GM23338 (cell line): Measurements from ENCODE around the gene JAZF1. TPM values are rescaled to one million over a fixed set of nuclear protein-coding genes. Genes with fewer than 3 reads are reported as not detected.

Experiments used
- ATAC-seq: fragments of 200-7000 bp; cut with Tn5 transposase; 3 replicates; pipeline ENCODE4 v1.9.1; 2020
- DNase-seq: peaks from one replicate; pipeline ENCODE4 v3.0.0-alpha.2; 2015; ENCODE audit warnings: low spot score
- H2AFZ ChIP-seq: fragments of 200-600 bp; sonication (generic); 2 replicates; pipeline ENCODE4 v1.8.0; 2016; ENCODE audit warnings: antibody characterized with exemption, mild to moderate bottlenecking, moderate library complexity
- H3F3A ChIP-seq: fragments of 200-600 bp; sonication (generic); replicated peaks from 2 replicates; pipeline ENCODE4 v1.8.0; 2017; ENCODE audit warnings: antibody characterized with exemption, mixed run types, low read depth
- H3K27ac ChIP-seq: fragments of 200-600 bp; sonication (generic); 2 replicates; pipeline ENCODE4 v1.6.1; 2016; ENCODE audit warnings: low read depth
- H3K27me3 ChIP-seq: fragments of 200-600 bp; sonication (generic); 2 replicates; pipeline ENCODE4 v1.8.0; 2016; ENCODE audit warnings: mild to moderate bottlenecking, mixed run types, moderate library complexity; ENCODE audit not compliant: insufficient read depth
- H3K36me3 ChIP-seq: fragments of 200-600 bp; sonication (generic); 2 replicates; pipeline ENCODE4 v1.8.0; 2016; ENCODE audit warnings: mild to moderate bottlenecking; ENCODE audit not compliant: insufficient read depth
- H3K4me1 ChIP-seq: fragments of 200-600 bp; sonication (generic); 2 replicates; pipeline ENCODE4 v1.8.0; 2016; ENCODE audit warnings: mild to moderate bottlenecking, moderate library complexity; ENCODE audit not compliant: insufficient read depth
- H3K4me2 ChIP-seq: fragments of 200-600 bp; sonication (generic); 2 replicates; pipeline ENCODE4 v1.7.1; 2017; ENCODE audit warnings: mixed run types
- H3K4me3 ChIP-seq: fragments of 200-600 bp; sonication (generic); 2 replicates; pipeline ENCODE4 v1.6.1; 2016; ENCODE audit warnings: mixed run types
- H3K79me2 ChIP-seq: fragments of 200-600 bp; sonication (generic); replicated peaks from 2 replicates; pipeline ENCODE4 v1.8.0; 2017; ENCODE audit warnings: mild to moderate bottlenecking; ENCODE audit not compliant: insufficient read depth
- H3K9me2 ChIP-seq: fragments of 200-600 bp; sonication (generic); 2 replicates; pipeline ENCODE4 v1.8.0; 2017; ENCODE audit not compliant: insufficient read depth
- H4K20me1 ChIP-seq: fragments of 200-600 bp; sonication (generic); replicated peaks from 2 replicates; pipeline ENCODE4 v1.8.0; 2017; ENCODE audit warnings: mild to moderate bottlenecking; ENCODE audit not compliant: insufficient read depth
- H3K27ac Mint-ChIP-seq: 2 replicates; pipeline ENCODE4 v1.8.0; 2020; ENCODE audit warnings: inconsistent platforms, mild to moderate bottlenecking, moderate library complexity, mixed read lengths
- H3K27me3 Mint-ChIP-seq: 3 replicates; pipeline ENCODE4 v1.8.0; 2022; ENCODE audit warnings: low read depth, mild to moderate bottlenecking, moderate library complexity, mixed read lengths, inconsistent platforms; ENCODE audit not compliant: insufficient read depth, poor library complexity
- H3K36me3 Mint-ChIP-seq: 3 replicates; pipeline ENCODE4 v1.8.0; 2021; ENCODE audit warnings: low read depth, mild to moderate bottlenecking, inconsistent platforms, moderate library complexity, mixed read lengths
- H3K4me1 Mint-ChIP-seq: 3 replicates; pipeline ENCODE4 v1.8.0; 2020; ENCODE audit warnings: mild to moderate bottlenecking, inconsistent platforms, mixed read lengths
- H3K4me3 Mint-ChIP-seq: 3 replicates; pipeline ENCODE4 v1.8.0; 2021; ENCODE audit warnings: moderate library complexity, mild to moderate bottlenecking, inconsistent platforms, mixed read lengths
- H3K9me3 Mint-ChIP-seq: 3 replicates; pipeline ENCODE4 v1.8.0; 2020; ENCODE audit warnings: moderate library complexity, mild to moderate bottlenecking, inconsistent platforms, mixed read lengths
- ETS1 ChIP-seq: IDR thresholded peaks from 2 replicates; pipeline ENCODE4 v1.6.1; 2016; ENCODE audit warnings: antibody characterized with exemption
- EZH2 ChIP-seq: fragments of 200-600 bp; sonication (generic); IDR thresholded peaks from one replicate; pipeline ENCODE4 v1.8.0; 2017; ENCODE audit warnings: antibody characterized with exemption, mild to moderate bottlenecking, low read depth; ENCODE audit not compliant: unreplicated experiment
- EZH2phosphoT487 ChIP-seq: fragments of 200-600 bp; sonication (generic); IDR thresholded peaks from one replicate; pipeline ENCODE4 v1.8.1; 2018; ENCODE audit warnings: antibody characterized with exemption; ENCODE audit not compliant: unreplicated experiment
- JUNB ChIP-seq: IDR thresholded peaks from one replicate; pipeline ENCODE4 v1.6.1; 2016; ENCODE audit warnings: antibody characterized with exemption; ENCODE audit not compliant: unreplicated experiment
- NANOG ChIP-seq: IDR thresholded peaks from 2 replicates; pipeline ENCODE4 v1.6.1; 2016; ENCODE audit warnings: antibody characterized with exemption, borderline replicate concordance
- STAT1 ChIP-seq: IDR thresholded peaks from one replicate; pipeline ENCODE4 v1.6.1; 2016; ENCODE audit warnings: antibody characterized with exemption; ENCODE audit not compliant: unreplicated experiment
- ZNF114 ChIP-seq: fragments of 250-450 bp; sonication (Bioruptor Pico); IDR thresholded peaks from 2 replicates; pipeline ENCODE4 v1.5.0; 2020; ENCODE audit warnings: mild to moderate bottlenecking, moderate library complexity
- ZNF331 ChIP-seq: fragments of 250-450 bp; sonication (Bioruptor Pico); IDR thresholded peaks from 2 replicates; pipeline ENCODE4 v1.5.0; 2020; ENCODE audit warnings: low read depth, mild to moderate bottlenecking, moderate library complexity
- polyA plus RNA-seq: library from polyadenylated mRNA; unstranded; fragments of >200 nt; fragmentation: Nextera tagmentation; extraction: Ambion mirVana; gene quantifications from 2 replicates; pipeline ENCODE4 v1.2.1, GENCODE V29; 2016
- total RNA-seq: library from RNA; depleted of rRNA; stranded (reverse); fragments of >200 nt; shearing (Covaris generic); gene quantifications from 2 replicates; pipeline ENCODE4 v1.2.3, GENCODE V29; 2014
- TF ChIP-seq, protein P1 (sequence below): IDR thresholded peaks from one replicate; pipeline ENCODE4 v1.6.1; 2018; ENCODE audit warnings: antibody characterized with exemption; ENCODE audit not compliant: unreplicated experiment
- TF ChIP-seq, protein P2 (sequence below): fragments of 250-450 bp; sonication (Bioruptor Pico); IDR thresholded peaks from 2 replicates; pipeline ENCODE4 v1.5.0; 2020; ENCODE audit warnings: mild to moderate bottlenecking, moderate library complexity

JAZF1 gene
- total and polyA plus RNA-seq, 2 experiments from 2014 or later: 12.2 to 22.2 TPM

- TF ChIP-seq ETS1 (no peak), ZNF114 (no peak), STAT1 (no peak), ZNF331 (CRISPR knock-in tag) (no peak), EZH2phosphoT487 (no peak)
- TF ChIP-seq, protein P1, sequence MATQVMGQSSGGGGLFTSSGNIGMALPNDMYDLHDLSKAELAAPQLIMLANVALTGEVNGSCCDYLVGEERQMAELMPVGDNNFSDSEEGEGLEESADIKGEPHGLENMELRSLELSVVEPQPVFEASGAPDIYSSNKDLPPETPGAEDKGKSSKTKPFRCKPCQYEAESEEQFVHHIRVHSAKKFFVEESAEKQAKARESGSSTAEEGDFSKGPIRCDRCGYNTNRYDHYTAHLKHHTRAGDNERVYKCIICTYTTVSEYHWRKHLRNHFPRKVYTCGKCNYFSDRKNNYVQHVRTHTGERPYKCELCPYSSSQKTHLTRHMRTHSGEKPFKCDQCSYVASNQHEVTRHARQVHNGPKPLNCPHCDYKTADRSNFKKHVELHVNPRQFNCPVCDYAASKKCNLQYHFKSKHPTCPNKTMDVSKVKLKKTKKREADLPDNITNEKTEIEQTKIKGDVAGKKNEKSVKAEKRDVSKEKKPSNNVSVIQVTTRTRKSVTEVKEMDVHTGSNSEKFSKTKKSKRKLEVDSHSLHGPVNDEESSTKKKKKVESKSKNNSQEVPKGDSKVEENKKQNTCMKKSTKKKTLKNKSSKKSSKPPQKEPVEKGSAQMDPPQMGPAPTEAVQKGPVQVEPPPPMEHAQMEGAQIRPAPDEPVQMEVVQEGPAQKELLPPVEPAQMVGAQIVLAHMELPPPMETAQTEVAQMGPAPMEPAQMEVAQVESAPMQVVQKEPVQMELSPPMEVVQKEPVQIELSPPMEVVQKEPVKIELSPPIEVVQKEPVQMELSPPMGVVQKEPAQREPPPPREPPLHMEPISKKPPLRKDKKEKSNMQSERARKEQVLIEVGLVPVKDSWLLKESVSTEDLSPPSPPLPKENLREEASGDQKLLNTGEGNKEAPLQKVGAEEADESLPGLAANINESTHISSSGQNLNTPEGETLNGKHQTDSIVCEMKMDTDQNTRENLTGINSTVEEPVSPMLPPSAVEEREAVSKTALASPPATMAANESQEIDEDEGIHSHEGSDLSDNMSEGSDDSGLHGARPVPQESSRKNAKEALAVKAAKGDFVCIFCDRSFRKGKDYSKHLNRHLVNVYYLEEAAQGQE: no peak
Observed at GRCh38 chr7:28038175-28038797, 142.3 kb downstream of the JAZF1 start (continued).

DNA sequence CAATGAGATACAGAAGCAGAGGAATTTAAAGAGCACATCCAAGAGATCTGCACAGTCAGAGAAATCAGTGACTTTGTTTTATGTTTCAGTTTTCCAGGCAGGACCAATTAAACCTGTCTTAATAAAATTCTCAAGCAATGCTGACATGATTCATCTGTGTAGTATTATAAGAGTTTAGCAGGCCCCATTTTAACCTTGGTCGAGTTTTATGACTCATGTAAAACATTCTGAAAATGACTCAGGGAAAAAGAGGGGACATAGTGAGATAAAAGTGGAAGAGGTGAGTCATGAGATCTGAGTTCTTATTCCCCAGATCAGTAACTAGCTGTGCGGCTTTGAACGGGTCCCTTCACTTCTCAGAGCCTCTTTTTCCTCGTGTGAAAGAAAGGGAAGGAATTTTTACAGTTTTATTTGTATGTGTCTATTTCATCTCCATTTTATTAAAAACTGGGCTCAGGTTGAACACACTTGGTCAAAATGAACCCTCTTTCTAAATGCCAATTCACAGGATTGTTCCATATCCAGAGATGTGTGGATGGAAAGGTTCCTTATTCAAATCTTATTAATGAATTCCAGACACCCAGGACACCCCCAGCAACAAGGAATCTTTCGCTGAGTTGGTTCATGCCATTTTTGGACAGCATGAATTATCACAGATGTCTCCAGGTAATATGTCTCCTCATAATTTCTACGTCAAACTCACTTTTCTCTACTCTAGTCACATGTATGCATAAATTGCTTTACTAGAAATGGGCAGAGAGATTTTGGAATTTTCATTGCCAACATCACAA, 143.2 kb downstream of the JAZF1 start:
- Histone ChIP-seq H3K27me3 (no peaks in the 10 kb centered on the region), H3K9me2 (no peaks in the 10 kb centered on the region), H3K79me2 (0 out of 2 replicates have a peak, but pooled peaks cover 3% of the 10 kb centered on the region), H3K4me1 (peaks cover 23% of the 10 kb centered on the region), H4K20me1 (peaks cover 11% of the 10 kb centered on the region; the same call in 1 of the 2 replicates), H3K36me3 (no peaks in the 10 kb centered on the region), H3K27ac (no peak overlapping the region), H3K4me3 (no peak overlapping the region), H3F3A (no peaks in the 10 kb centered on the region), H2AFZ (no peak overlapping the region), H3K4me2 (no peak overlapping the region)
- Mint-ChIP-seq H3K27ac (no peak overlapping the region), H3K36me3 (no peaks in the 10 kb centered on the region), H3K27me3 (peaks cover 2% of the 10 kb centered on the region), H3K4me1 (peaks cover 16% of the 10 kb centered on the region), H3K4me3 (no peak overlapping the region), H3K9me3 (no peaks in the 10 kb centered on the region)
- no peak for ATAC-seq
- DNase-seq: no peak
- TF ChIP-seq, protein P2, sequence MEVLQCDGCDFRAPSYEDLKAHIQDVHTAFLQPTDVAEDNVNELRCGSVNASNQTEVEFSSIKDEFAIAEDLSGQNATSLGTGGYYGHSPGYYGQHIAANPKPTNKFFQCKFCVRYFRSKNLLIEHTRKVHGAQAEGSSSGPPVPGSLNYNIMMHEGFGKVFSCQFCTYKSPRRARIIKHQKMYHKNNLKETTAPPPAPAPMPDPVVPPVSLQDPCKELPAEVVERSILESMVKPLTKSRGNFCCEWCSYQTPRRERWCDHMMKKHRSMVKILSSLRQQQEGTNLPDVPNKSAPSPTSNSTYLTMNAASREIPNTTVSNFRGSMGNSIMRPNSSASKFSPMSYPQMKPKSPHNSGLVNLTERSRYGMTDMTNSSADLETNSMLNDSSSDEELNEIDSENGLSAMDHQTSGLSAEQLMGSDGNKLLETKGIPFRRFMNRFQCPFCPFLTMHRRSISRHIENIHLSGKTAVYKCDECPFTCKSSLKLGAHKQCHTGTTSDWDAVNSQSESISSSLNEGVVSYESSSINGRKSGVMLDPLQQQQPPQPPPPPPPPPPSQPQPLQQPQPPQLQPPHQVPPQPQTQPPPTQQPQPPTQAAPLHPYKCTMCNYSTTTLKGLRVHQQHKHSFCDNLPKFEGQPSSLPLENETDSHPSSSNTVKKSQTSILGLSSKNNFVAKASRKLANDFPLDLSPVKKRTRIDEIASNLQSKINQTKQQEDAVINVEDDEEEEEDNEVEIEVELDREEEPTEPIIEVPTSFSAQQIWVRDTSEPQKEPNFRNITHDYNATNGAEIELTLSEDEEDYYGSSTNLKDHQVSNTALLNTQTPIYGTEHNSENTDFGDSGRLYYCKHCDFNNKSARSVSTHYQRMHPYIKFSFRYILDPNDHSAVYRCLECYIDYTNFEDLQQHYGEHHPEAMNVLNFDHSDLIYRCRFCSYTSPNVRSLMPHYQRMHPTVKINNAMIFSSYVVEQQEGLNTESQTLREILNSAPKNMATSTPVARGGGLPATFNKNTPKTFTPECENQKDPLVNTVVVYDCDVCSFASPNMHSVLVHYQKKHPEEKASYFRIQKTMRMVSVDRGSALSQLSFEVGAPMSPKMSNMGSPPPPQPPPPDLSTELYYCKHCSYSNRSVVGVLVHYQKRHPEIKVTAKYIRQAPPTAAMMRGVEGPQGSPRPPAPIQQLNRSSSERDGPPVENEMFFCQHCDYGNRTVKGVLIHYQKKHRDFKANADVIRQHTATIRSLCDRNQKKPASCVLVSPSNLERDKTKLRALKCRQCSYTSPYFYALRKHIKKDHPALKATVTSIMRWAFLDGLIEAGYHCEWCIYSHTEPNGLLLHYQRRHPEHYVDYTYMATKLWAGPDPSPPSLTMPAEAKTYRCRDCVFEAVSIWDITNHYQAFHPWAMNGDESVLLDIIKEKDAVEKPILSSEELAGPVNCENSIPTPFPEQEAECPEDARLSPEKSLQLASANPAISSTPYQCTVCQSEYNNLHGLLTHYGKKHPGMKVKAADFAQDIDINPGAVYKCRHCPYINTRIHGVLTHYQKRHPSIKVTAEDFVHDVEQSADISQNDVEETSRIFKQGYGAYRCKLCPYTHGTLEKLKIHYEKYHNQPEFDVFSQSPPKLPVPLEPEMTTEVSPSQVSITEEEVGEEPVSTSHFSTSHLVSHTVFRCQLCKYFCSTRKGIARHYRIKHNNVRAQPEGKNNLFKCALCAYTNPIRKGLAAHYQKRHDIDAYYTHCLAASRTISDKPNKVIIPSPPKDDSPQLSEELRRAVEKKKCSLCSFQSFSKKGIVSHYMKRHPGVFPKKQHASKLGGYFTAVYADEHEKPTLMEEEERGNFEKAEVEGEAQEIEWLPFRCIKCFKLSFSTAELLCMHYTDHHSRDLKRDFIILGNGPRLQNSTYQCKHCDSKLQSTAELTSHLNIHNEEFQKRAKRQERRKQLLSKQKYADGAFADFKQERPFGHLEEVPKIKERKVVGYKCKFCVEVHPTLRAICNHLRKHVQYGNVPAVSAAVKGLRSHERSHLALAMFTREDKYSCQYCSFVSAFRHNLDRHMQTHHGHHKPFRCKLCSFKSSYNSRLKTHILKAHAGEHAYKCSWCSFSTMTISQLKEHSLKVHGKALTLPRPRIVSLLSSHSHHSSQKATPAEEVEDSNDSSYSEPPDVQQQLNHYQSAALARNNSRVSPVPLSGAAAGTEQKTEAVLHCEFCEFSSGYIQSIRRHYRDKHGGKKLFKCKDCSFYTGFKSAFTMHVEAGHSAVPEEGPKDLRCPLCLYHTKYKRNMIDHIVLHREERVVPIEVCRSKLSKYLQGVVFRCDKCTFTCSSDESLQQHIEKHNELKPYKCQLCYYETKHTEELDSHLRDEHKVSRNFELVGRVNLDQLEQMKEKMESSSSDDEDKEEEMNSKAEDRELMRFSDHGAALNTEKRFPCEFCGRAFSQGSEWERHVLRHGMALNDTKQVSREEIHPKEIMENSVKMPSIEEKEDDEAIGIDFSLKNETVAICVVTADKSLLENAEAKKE (CRISPR knock-in tag): no peak
- TF ChIP-seq EZH2phosphoT487 (no peak), EZH2 (no peak), ETS1 (no peak), ZNF114 (no peak), STAT1 (no peak), JUNB (no peak), NANOG (no peak)
